GM19035 (cell line): ENCODE data around the gene ZNF423.
"Not testable (repeated sequence)": the region's sequence is repeated elsewhere in the genome, so short reads cannot be mapped to it uniquely, and the experiment has no call there.

ENCODE experiments used
- ATAC-seq: cut with Tn5 transposase; IDR thresholded peaks from one replicate; pipeline ENCODE4 v1.9.1; 2021; ENCODE audit not compliant: unreplicated experiment

ZNF423 gene

DNA sequence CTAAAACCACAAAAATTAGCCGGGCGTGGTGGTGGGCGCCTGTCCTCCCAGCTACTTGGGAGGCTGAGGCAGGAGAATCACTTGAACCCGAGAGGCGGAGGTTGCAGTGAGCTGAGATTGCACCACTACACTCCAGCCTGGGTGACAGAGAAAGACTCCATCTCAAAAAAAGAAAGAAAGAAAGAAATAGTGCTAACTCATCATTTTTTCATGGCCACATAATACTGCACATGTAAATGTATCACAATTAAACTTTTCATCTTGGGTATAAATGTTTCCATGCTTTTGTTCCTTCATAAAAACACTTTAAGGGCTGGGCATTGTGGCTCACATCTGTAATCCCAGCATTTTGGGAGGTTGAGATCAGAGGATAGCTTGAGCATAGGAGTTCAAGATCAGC is 15.9 kb upstream of the ZNF423 start:
- ATAC-seq: not testable (repeated sequence)

DNA sequence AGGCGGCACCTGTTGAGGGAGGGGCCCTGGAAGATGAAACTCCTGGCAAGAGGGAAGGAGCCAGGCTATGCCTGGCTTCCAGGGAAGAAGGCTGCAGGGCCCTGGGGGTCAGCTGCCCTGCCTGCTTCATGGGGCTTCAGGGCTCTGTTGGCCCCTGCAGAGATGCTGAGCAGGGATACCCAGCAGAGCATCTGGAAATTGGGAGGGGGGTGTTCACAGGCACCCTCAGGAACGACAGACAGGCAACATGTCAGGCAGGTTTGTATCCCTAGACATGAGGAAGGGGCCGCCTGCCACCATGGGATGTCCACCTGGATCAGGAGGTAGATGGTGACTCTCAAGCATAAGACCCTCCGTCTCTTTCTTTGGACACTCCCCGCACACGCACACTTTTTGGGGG is 13.8 kb upstream of the ZNF423 start:
- ATAC-seq: no peak

DNA sequence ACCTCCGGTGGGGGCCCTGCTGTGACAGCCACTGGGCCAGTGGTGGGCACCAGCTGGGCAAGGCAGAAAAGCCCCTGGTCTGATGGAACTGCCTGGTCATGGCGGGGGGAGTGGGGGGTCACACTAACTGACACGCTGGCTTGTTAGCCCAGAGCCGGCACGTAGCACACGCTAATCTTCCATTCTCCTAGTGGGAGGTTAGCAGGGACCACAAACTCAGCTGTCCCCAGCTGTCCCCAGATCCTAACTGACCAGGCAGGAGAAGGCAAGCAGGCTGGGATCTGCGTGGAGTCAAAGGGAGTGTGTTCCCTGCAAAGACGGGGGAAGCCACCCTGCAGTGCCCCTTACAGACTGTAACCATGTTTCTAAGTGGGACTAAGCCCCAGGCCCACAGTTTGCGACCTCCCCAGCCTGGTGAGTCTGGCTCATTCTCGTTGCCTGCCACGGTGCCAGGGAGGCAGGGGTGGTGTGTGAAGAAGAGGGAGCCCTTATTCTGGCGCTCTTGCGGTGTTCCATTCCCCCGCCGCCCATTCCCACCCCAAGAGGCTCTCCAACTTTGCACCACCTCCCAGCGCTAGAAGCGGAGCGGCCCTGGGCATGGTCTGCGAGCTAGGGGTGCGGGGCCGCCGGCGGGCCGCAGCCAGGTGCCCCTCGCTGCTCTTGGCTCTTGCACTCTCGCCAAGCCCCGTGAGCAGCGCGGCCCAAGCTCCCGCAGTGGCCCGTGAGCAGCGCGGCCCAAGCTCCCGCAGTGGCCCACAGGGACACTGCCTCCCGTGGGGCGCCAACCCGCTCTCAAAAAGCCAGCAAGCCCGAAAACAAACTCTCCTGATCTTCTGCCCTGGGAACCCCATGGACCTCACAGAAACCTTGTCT is 12.1 kb upstream of the ZNF423 start:
- ATAC-seq: no peak

DNA sequence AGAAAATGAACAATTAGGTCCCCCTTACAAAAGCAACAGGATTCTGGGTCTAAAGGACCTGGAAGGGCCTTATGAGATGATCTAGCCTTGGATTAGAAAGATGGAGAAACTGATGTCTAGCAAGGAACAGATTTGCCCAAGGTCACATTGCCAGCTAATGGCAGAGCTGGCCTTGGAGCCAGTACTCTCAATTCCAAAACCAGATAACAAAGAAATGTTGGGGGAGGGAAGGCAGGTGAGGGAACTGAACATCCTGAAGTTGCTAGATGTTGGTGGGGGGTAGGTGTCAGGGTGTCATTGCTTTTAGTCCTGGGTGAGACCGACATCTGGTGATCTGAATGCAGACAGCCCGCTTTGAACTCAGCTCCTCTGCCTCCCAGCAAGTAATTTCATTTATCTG is 11.3 kb upstream of the ZNF423 start:
- ATAC-seq: no peak

DNA sequence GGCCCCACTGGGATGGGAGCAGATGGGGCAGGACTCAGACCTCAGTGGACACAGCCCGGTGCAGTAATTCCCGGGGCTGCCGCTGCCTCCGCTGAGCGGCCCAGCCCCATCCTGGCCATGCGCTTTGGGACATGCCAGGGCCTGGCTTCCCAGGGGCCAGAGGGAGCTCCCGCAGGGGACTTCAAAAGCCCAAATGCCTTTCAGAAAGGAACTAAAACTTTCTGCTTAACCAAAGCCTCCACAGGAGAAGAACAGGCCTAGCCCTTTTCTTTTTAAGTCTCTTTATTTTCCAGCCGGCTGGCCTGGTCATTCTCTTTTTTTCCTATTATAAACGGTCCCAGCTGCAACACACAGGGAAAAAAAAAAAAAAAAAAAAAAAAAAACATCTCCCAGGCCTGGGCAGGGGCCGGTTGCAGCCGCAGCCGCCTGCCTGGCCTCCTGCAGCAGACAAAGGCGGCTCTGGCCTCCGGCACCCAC is 10.7 kb upstream of the ZNF423 start:
- no peak for ATAC-seq

DNA sequence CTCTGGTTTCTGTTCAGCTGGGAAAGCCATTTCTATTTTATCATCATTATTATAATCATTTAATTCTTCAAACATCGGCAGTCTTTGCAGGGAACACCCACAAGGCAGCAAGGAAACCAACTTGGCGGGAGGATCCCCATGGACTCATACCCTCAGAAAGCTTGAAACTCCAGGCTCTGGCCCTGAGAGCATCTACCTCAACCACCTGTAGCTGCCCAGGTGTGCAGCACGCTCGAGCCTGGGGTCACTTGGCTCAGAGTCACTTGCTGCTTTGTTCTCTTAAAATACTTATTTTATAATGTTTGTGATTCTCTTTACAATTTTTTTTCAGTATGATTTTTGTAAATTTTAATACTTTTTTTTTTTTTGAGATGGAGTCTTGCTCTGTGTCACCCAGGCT is 6.8 kb upstream of the ZNF423 start:
- ATAC-seq: no peak

DNA sequence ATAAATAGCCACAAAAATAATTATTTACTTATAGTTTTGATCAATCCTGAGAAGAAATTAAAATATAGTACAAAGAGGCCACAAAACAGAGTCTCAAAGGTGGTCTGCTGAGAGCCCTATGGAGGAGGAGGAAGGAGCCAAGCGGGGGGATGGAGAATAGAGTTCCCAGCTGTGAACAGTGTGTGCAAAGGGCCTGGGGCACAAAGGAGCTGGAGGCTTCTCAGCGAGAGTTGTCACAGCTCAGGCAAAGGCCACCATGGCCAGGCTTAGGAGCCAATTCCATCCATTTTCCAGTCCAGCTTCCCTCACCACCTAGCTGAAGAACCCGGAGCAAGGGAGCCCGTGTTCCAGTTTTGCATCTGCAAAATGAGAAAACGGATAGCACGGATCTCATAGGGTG is 5.4 kb upstream of the ZNF423 start:
- ATAC-seq: no peak

DNA sequence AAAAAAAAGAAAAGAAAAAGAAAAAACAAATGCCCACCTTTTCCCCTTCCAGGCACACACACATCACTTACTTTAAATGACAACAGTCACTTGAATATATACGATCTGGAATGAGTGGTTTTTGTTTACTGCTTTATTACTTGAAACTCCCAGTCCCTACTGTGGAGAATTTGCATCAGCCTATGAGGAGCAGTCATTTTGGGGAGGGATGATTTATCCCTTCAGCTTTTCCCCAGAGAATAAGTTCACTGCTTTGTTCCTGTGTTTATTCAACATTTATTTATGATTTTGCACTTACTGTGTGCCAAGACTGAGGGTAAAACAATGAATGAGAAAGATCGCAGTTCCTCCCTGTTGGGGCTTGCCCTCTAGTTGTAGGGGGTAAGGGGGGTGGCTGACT is 4.7 kb upstream of the ZNF423 start:
- no peak for ATAC-seq

DNA sequence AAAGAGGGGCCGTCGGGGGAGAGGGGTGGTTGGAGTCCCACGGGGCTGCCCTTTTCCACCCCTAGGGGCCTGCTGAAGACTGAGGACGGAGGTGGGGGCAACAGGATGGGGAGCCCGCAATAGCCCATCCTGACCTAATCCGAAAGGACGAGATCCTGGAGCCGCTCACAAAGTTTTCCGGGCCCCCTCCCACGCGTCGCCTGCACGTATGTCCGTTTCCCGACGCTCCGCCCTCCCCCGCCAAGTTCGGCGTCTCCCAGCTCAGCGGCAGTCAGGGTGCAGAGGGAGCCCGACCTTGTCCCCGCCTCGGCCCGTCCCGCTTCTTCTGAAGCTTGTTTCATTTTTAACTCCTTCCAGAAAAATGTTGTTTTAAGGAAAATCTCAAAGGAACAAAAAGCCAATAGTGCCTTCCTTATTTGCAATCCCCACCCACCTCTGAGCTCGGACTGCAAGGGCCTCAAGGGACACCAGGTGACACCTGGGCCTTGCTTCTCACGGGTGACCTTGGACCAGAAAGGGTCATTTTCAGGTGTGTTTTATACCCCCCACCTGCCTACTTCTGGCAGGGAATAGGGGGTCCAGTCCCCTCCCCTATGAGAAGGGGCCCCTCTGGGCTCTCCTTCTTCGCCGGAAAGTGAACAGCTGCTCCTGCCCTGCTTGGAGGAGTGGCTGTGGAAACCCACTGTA is 3.4 kb upstream of the ZNF423 start:
- no peak for ATAC-seq

DNA sequence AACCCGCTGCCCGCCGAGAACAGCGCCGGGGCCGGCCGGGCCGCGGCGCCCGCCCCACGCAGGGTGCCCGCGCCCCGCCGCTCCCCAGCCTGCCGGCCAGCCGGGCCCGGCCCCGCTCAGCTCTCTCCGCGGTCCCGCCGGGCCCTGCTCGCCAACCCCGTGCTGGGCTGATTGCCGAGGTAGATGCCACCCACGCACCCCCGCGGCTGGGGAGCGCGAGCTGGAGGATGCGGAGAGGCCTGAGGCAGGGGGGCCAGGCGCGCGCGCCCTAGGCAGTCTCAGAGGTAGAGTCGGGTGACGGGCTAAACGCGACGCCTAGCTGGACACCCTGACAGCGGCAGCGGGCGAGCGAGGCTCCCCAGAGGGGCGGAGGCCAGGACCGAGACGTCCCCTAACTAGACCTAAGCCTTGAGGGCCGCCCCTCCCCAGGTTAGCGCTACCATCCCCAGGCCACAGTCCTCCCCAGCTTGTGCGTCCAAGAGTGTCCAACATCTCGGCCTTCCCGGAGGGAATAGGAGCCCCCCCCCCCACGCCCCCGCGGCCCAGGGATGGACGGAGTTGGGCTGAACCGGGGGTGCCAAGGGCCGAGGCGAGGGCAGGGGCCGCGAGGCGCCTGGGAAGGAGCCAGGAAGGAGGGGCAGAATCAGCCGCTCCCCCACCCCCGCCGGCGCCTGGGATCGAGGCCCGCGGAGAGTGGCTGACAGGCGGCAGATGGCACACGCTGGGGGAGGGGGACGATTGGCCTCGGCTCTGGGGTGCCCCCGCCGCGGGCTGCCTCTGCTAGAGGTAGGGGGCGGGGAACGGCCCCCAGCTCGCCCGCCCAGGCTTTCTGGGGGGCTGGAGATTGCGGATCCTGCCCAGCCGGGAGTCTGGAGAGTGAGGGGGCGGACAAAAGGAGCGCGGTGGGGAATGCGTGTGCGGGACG is 2.5 kb upstream of the ZNF423 start:
- ATAC-seq: no peak

DNA sequence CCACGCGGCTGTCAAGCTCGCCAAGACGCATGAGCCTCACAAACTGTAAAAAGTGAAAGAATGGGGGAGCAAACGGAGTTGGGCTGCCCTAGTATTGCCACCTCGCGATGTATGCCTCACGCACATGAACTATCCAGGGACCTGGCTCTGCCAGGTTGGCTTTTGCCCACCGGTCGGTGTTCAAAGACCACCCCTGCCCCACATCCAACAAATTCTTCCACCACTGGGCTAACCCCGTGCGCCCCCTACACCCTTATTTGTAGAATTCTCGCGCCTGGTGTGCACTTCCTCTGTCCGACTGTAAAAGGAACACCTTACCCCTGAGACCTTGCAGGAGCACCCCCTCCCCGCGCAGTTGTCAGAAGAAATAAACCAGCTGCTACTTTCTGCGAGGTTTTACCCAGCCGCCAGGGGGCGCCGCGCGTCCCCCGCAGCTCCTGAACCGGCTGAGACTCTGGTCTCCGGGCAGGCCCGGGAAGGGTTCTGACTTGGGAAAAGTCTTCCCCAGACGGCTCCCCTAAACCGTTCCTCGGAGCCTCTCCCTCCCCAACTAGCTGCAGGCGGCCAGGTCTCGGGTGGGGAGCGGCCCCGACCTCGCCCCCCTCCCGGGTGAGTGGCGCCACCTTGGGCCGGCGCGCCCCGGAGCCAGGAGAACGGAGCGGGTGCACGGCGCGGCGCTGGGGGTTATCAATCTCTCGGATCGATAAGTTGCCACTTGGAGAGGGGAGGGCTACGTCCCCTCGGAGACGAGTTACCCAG is 1.7 kb upstream of the ZNF423 start:
- no peak for ATAC-seq

DNA sequence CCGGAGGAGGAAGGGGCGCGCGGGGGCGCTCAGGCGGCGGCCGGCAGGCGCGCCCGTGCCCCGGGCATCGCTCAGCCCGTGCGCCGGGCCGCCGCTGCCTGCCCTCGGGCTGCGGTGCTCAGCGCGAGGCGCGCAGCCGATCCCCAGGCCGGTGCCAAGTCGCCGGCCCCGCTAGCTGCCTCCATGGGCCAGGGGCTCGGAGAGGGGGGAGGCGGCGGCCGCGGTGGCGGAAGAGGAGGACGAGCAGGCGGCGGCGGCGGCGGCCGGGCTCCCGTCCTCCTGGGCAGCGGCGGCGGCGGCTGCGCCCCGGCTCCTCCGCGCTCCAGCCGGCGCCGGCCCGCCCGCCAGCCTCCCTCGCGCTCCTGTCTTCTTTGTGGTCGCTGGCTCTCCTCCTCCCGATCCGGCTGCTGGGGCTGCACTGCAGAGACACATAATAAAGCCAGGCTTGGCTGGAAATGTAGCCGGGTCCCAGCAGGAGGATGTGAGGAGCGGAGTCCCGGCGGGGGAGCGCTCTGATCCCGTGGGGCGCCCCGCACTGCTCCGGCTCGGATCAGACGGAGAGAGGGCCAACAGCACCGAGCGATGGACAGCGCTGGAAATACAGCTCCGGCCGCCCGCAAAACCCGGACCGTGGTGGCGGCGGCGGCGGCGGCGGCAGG is 889 bp upstream of the ZNF423 start:
- no peak for ATAC-seq

DNA sequence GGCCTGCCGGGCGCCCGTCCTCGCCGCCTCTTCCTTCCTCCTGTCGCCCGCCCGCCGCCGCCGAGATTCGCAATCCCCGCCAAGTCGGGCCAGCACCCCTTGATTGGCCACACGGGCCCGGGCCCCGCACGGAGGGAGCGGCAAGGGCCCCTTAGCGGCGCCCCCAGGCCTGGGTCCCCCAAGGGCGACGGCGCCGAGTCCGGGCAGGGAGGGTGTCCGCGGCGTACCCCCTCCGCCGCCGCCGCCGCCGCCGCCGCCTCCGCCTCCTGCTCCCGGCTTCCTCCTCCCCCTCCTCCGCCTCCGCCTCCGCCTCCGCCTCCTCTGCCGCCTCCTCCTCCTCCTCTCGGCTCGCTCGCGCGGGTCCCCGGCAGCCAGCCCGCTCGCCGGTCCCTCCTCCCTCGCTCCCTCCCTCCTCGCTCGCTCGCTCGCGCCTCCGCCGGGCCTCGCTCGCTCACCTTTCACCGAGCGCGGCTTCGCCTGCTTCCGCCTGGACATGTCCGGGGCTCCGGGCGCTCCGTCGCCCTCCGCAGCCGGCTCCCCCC is 561 bp downstream of the ZNF423 start:
- ATAC-seq: peak; percentile 73

DNA sequence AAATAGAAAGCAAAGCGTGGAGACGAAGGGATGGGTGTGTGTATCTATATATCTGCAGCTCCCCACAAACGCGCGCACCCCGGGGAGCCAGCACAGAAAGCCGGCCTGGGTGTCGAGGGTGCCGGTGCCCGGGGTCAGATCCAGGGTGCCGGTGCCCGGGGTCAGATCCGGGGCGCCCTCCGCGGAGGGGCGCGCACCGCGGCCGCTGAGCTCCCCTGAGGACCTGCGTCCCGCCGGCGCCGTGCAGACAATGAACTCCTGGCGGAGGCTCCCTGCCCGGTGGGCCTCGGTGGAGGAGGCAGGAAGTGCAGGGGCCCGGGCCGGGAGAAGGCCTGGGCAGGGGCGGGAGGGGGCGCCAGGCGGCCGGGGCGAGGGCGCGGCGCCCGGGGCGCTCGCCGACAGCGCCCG is 1.1 kb downstream of the ZNF423 start:
- peak; percentile 4 for ATAC-seq

DNA sequence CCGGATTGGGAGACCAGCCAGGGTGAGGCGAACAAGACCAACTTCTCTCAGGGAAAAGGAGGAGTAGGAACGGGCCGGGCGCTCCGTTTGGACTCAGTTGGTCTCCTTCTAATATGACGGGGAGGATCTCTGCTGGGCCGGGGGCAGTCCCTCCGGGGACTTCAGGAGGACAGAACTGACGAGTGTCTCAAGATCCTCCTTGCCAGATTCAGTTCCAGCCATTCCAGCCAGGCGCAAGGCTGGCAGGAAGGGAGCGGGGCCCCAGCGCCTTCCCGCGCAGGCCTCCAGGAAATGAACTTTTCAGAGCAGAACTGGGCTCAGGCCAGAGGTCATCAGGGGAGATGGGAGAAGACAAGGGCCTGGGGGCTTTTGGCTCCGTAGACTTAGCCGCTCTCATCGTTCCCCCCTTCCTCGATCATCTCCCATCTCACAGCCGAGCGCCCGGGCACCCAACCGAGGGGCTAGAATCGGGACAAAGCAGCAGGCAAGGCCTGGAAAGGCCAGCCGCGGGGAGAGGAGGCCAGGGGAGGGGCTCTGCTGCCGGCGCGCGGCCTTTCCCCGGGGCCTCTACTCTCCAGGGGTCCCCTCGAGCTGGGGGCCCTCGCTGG is 1.6 kb downstream of the ZNF423 start:
- ATAC-seq: no peak

DNA sequence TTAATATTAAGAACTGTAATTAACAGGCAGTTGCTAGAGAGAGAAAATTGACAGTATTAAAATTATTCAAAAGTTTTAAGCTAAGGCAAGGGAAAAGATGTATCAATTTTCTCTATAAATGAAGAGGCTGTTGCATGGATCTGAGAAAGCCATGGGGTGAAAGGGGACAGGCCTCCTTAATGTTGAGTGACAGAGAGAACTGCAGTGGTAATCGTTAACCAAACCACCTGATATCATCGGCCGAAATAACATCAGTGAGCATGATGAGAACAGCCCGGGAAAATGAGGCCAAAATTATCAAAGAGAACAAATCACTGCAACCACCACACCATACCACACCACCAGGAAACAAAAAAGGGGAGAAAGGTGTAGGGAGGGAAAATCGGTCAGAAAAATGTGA is 3.6 kb downstream of the ZNF423 start:
- ATAC-seq: no peak

DNA sequence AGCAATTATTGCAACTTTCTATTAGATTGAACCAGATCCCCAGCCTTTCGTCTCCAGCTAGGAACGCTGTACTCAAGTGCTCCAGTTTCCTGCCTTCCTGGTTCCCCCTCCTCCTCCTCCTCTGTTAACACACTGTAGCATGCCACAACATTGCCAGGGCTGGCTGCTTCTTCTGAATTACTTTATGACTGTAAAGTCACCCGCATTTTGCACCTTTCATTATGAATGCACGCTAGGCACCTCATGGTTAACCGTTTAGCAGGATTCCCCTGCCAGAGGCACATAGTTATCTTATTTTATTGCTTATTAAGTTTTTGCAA is 4.5 kb downstream of the ZNF423 start:
- ATAC-seq: no peak

DNA sequence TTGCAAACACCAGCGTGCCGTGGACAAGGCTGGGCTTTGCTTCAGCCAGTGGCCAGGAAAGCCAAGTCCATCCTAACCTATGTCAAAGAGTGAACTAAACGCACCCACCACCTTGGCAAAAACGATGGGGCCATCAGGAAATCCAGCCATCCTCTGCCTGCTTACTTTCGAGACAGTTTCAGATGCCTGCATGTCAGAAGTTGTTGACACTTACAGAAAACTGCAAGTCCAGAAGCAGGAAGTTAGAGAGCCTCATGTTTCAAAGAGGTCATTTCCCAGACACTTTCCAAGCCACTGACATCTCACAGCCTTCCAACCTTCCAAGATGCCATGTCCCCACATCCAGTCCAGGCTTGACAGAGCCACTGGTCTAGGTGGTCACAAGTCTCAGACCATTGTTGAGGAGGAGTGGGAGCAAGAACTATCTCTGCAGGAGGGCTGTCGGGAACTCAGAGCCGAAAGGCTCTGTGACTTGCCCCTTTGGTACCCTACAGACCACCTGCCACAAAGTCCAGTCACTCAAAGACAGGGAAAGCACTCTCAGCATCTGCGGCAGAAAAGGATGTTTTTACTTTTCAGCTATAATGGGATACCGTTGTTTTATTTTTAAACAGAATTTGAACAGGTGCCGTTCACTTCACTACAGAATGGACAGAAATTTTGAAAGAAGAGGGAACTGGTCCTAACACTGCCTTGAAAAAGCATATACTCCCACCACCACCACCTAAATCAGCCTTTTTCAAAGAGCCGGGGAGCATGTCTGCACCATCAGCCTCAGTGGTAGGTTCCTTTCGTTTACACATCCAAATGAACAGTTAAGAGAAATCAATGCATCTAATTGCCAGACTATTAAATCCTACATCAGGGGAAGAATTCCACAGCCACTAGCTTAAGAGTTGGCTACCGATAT is 5.1 kb downstream of the ZNF423 start:
- no peak for ATAC-seq

DNA sequence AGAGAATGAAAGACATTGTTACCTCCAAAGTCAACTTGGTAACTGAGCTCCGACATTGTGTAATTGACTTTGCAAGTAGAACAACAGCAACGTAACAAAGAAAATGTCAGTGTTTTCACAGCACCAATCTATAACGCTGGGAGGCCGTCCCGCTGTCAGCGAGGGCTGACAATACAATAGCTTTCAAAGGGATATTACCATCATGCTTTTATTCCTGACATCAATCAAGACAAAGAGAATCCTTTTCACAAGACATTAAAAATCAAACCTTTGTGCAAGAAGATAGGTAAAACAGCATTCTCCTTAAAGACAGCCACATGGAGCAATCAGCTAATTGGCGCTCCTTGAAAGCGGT is 6.2 kb downstream of the ZNF423 start:
- ATAC-seq: no peak
